Keratinocyte (primary cell): ENCODE measurements around the gene CUBN.

Experiments used
- CTCF ChIP-seq, 3 experiments: IDR thresholded peaks in 1 of 3; conservative IDR thresholded peaks in 1 of 3; optimal IDR thresholded peaks in 1 of 3; 2 replicates in 2 of 3; 3 replicates in 1 of 3; pipeline versions ENCODE3 to v1.5.1; 2011; ENCODE audit warnings: low read length in 3 of 3, mild to moderate bottlenecking in 3 of 3, moderate library complexity in 2 of 3, control low read depth in 1 of 3, inconsistent platforms in 1 of 3; ENCODE audit not compliant: insufficient read depth in 2 of 3; ENCODE audit errors: extremely low read depth in 1 of 3
- EZH2 ChIP-seq: IDR thresholded peaks from one replicate; pipeline ENCODE4 v1.6.1; 2012; ENCODE audit warnings: inconsistent platforms, mild to moderate bottlenecking, low read length, moderate library complexity

- TF ChIP-seq CTCF (optimal IDR thresholded peaks at IDR 0.05 in 1 of 3, IDR thresholded peaks at IDR 0.05 in 1 of 3, conservative IDR thresholded peaks at IDR 0.05 in 1 of 3; ENCODE audit: extremely low read depth in 1 of 3, insufficient read depth in 2 of 3, low read length in 3 of 3) (no peak), EZH2 (no peak)
These were observed 51.7 kb downstream of the CUBN start for GRCh38 chr10:17077890-17078289.
